HEK293 (cell line): ENCODE measurements around the gene SRCIN1.

Source experiments
- GLI4 ChIP-seq: fragments of 450-650 bp; formaldehyde crosslinking; IDR thresholded peaks from 2 replicates; pipeline ENCODE4 v1.5.1; 2016; ENCODE audit warnings: missing biosample characterization, missing genetic modification characterization
- HOXC10 ChIP-seq: sonication (generic); formaldehyde crosslinking; IDR thresholded peaks from 2 replicates; pipeline ENCODE4 v1.8.1; 2023; ENCODE audit warnings: mild to moderate bottlenecking, missing genetic modification reagents
- OVOL3 ChIP-seq: fragments of 450-650 bp; formaldehyde crosslinking; IDR thresholded peaks from 2 replicates; pipeline ENCODE4 v1.5.1; 2016; ENCODE audit warnings: missing biosample characterization, missing genetic modification characterization
- ZBTB17 ChIP-seq: fragments of 450-650 bp; formaldehyde crosslinking; IDR thresholded peaks from 2 replicates; pipeline ENCODE4 v1.5.1; 2016; ENCODE audit warnings: missing biosample characterization, missing genetic modification characterization
- ZNF140 ChIP-seq: fragments of 450-650 bp; formaldehyde crosslinking; IDR thresholded peaks from 2 replicates; pipeline ENCODE4 v1.5.1; 2016; ENCODE audit warnings: missing biosample characterization, missing genetic modification characterization
- ZNF16 ChIP-seq: fragments of 450-650 bp; formaldehyde crosslinking; IDR thresholded peaks from 2 replicates; pipeline ENCODE4 v1.5.1; 2016; ENCODE audit warnings: low read depth, missing biosample characterization, missing genetic modification characterization
- ZNF324 ChIP-seq: fragments of 450-650 bp; formaldehyde crosslinking; IDR thresholded peaks from 2 replicates; pipeline ENCODE4 v1.5.1; 2016; ENCODE audit warnings: missing biosample characterization, missing genetic modification characterization
- ZNF37A ChIP-seq: fragments of 450-650 bp; IDR thresholded peaks from 2 replicates; pipeline ENCODE4 v1.5.1; 2018; ENCODE audit warnings: missing biosample characterization, missing genetic modification characterization
- ZNF521 ChIP-seq: fragments of 450-650 bp; formaldehyde crosslinking; IDR thresholded peaks from 2 replicates; pipeline ENCODE4 v1.5.1; 2017; ENCODE audit warnings: missing biosample characterization, mild to moderate bottlenecking, missing genetic modification characterization
- ZNF530 ChIP-seq: fragments of 450-650 bp; formaldehyde crosslinking; IDR thresholded peaks from 2 replicates; pipeline ENCODE4 v1.5.1; 2016; ENCODE audit warnings: low read depth, missing biosample characterization, missing genetic modification characterization
- ZNF629 ChIP-seq: fragments of 450-650 bp; formaldehyde crosslinking; IDR thresholded peaks from 2 replicates; pipeline ENCODE4 v1.5.1; 2017; ENCODE audit warnings: missing biosample characterization, missing genetic modification characterization
- ZNF837 ChIP-seq: fragments of 450-650 bp; formaldehyde crosslinking; IDR thresholded peaks from 2 replicates; pipeline ENCODE4 v1.5.1; 2016; ENCODE audit warnings: missing biosample characterization, missing genetic modification characterization
- TF ChIP-seq, protein P1 (sequence below): fragments of 450-650 bp; formaldehyde crosslinking; IDR thresholded peaks from 2 replicates; pipeline ENCODE4 v1.5.1; 2016; ENCODE audit warnings: missing biosample characterization, missing genetic modification characterization
- TF ChIP-seq, protein P2 (sequence below): fragments of 450-650 bp; formaldehyde crosslinking; IDR thresholded peaks from 2 replicates; pipeline ENCODE4 v1.5.1; 2016; ENCODE audit warnings: missing biosample characterization, missing genetic modification characterization
- TF ChIP-seq, protein P3 (sequence below): IDR thresholded peaks from 2 replicates; pipeline ENCODE4 v1.6.1; 2011; ENCODE audit warnings: mild to moderate bottlenecking, low read depth, low read length, borderline replicate concordance
- TF ChIP-seq, protein P4 (sequence below): fragments of 450-650 bp; formaldehyde crosslinking; IDR thresholded peaks from 2 replicates; pipeline ENCODE4 v1.5.1; 2016; ENCODE audit warnings: missing biosample characterization, missing genetic modification characterization
- TF ChIP-seq, protein P5 (sequence below): fragments of 450-650 bp; formaldehyde crosslinking; IDR thresholded peaks from 2 replicates; pipeline ENCODE4 v1.5.1; 2016; ENCODE audit warnings: missing biosample characterization, missing genetic modification characterization
- TF ChIP-seq, protein P6 (sequence below): fragments of 450-650 bp; formaldehyde crosslinking; IDR thresholded peaks from 2 replicates; pipeline ENCODE4 v1.5.1; 2016; ENCODE audit warnings: missing biosample characterization, missing genetic modification characterization
- TF ChIP-seq, protein P7 (sequence below): fragments of 450-650 bp; formaldehyde crosslinking; IDR thresholded peaks from 2 replicates; pipeline ENCODE4 v1.5.1; 2016; ENCODE audit warnings: missing biosample characterization, missing genetic modification characterization
- TF ChIP-seq, protein P8 (sequence below): fragments of 450-650 bp; formaldehyde crosslinking; IDR thresholded peaks from 2 replicates; pipeline ENCODE4 v1.5.1; 2016; ENCODE audit warnings: missing biosample characterization, missing genetic modification characterization
- TF ChIP-seq, protein P9 (sequence below): fragments of 450-650 bp; IDR thresholded peaks from 2 replicates; pipeline ENCODE4 v1.5.1; 2018; ENCODE audit warnings: missing biosample characterization, mild to moderate bottlenecking, missing genetic modification characterization

The SRCIN1 gene

DNA sequence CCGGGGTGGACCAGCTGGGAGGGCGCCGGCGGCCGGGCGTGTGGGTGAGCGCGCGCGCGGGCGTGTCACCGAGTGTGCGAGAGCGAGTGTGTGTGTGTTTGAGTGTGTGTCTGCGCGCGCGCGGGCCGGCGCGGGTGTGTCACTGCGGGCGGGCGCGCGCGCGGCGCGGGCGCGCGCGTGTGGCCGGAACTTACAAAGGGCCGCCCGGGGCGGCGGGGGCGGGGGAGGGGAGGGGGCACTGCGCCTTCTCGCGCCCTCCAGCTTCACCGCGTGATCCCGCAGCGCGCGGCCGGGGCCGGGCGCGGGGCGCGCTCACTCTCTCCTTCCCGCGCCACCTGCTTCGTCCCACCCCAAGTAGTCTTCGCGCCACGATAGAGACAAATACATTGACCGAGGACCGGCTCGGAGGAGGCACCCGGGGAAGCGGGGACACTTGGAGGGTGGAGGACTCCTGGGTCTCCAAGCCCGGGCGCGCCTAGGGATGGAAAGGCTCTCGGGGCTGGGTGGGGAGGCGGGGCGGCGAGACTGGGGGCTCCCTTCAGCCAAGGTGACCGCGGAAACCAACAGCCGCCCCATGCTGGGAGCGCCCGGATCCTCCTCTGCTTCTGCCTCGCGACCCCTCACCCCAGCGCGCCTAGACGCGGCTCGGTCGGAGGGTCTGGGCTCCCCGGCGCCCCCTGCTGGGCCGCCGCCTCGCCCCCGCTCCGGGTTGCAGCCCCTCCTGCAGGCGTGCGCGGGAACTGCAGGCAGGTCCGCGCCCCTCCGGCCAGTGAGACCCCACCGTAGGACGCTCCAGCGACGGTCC is at the start of gene SRCIN1 (continued):
- TF ChIP-seq, protein P1, sequence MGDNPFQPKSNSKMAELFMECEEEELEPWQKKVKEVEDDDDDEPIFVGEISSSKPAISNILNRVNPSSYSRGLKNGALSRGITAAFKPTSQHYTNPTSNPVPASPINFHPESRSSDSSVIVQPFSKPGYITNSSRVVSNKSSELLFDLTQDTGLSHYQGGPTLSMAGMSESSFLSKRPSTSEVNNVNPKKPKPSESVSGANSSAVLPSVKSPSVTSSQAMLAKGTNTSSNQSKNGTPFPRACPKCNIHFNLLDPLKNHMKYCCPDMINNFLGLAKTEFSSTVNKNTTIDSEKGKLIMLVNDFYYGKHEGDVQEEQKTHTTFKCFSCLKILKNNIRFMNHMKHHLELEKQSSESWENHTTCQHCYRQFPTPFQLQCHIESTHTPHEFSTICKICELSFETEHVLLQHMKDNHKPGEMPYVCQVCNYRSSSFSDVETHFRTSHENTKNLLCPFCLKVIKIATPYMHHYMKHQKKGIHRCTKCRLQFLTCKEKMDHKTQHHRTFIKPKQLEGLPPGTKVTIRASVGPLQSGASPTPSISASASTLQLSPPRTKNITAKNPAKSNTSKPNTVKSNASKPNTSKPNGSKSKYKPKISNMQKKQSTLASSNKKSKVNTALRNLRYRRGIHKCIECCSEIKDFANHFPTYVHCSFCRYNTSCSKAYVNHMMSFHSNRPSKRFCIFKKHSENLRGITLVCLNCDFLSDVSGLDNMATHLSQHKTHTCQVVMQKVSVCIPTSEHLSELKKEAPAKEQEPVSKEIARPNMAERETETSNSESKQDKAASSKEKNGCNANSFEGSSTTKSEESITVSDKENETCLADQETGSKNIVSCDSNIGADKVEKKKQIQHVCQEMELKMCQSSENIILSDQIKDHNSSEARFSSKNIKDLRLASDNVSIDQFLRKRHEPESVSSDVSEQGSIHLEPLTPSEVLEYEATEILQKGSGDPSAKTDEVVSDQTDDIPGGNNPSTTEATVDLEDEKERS = no peak
- TF ChIP-seq ZNF16 (tag by site-specific recombination) (no peak), ZNF521 (no peak), ZNF37A (tag by site-specific recombination) (no peak), ZNF324 (tag by site-specific recombination) (peak; percentile 46; the same call in 1 of the 2 replicates), GLI4 (no peak), ZNF530 (tag by site-specific recombination) (no peak), ZNF629 (0 out of 2 replicates have a peak, but pooled peaks have one; percentile 30), ZNF837 (tag by site-specific recombination) (no peak), ZNF140 (tag by site-specific recombination) (no peak), ZBTB17 (tag by site-specific recombination) (0 out of 2 replicates have a peak, but pooled peaks have one; percentile 38), HOXC10 (CRISPR knock-in tag) (no peak), OVOL3 (tag by site-specific recombination) (no peak)
- TF ChIP-seq, protein P2, sequence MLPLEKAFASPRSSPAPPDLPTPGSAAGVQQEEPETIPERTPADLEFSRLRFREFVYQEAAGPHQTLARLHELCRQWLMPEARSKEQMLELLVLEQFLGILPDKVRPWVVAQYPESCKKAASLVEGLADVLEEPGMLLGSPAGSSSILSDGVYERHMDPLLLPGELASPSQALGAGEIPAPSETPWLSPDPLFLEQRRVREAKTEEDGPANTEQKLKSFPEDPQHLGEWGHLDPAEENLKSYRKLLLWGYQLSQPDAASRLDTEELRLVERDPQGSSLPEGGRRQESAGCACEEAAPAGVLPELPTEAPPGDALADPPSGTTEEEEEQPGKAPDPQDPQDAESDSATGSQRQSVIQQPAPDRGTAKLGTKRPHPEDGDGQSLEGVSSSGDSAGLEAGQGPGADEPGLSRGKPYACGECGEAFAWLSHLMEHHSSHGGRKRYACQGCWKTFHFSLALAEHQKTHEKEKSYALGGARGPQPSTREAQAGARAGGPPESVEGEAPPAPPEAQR (tag by site-specific recombination) = 0 out of 2 replicates have a peak, but pooled peaks have one; percentile 40
- TF ChIP-seq, protein P3, sequence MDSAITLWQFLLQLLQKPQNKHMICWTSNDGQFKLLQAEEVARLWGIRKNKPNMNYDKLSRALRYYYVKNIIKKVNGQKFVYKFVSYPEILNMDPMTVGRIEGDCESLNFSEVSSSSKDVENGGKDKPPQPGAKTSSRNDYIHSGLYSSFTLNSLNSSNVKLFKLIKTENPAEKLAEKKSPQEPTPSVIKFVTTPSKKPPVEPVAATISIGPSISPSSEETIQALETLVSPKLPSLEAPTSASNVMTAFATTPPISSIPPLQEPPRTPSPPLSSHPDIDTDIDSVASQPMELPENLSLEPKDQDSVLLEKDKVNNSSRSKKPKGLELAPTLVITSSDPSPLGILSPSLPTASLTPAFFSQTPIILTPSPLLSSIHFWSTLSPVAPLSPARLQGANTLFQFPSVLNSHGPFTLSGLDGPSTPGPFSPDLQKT = no peak
- TF ChIP-seq, protein P4, sequence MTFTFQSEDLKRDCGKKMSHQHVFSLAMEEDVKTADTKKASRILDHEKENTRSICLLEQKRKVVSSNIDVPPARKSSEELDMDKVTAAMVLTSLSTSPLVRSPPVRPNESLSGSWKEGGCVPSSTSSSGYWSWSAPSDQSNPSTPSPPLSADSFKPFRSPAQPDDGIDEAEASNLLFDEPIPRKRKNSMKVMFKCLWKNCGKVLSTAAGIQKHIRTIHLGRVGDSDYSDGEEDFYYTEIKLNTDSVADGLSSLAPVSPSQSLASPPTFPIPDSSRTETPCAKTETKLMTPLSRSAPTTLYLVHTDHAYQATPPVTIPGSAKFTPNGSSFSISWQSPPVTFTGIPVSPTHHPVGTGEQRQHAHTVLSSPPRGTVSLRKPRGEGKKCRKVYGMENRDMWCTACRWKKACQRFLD (tag by site-specific recombination) = no peak
- TF ChIP-seq, protein P5, sequence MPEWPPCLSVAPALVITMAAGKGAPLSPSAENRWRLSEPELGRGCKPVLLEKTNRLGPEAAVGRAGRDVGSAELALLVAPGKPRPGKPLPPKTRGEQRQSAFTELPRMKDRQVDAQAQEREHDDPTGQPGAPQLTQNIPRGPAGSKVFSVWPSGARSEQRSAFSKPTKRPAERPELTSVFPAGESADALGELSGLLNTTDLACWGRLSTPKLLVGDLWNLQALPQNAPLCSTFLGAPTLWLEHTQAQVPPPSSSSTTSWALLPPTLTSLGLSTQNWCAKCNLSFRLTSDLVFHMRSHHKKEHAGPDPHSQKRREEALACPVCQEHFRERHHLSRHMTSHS (tag by site-specific recombination) = no peak
- TF ChIP-seq, protein P6, sequence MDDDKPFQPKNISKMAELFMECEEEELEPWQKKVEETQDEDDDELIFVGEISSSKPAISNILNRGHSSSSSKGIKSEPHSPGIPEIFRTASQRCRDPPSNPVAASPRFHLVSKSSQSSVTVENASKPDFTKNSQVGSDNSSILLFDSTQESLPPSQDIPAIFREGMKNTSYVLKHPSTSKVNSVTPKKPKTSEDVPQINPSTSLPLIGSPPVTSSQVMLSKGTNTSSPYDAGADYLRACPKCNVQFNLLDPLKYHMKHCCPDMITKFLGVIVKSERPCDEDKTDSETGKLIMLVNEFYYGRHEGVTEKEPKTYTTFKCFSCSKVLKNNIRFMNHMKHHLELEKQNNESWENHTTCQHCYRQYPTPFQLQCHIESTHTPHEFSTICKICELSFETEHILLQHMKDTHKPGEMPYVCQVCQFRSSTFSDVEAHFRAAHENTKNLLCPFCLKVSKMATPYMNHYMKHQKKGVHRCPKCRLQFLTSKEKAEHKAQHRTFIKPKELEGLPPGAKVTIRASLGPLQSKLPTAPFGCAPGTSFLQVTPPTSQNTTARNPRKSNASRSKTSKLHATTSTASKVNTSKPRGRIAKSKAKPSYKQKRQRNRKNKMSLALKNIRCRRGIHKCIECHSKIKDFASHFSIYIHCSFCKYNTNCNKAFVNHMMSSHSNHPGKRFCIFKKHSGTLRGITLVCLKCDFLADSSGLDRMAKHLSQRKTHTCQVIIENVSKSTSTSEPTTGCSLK (tag by site-specific recombination) = no peak
- TF ChIP-seq, protein P7, sequence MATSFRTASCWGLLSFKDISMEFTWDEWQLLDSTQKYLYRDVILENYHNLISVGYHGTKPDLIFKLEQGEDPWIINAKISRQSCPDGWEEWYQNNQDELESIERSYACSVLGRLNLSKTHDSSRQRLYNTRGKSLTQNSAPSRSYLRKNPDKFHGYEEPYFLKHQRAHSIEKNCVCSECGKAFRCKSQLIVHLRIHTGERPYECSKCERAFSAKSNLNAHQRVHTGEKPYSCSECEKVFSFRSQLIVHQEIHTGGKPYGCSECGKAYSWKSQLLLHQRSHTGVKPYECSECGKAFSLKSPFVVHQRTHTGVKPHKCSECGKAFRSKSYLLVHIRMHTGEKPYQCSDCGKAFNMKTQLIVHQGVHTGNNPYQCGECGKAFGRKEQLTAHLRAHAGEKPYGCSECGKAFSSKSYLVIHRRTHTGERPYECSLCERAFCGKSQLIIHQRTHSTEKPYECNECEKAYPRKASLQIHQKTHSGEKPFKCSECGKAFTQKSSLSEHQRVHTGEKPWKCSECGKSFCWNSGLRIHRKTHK = no peak
- TF ChIP-seq, protein P8, sequence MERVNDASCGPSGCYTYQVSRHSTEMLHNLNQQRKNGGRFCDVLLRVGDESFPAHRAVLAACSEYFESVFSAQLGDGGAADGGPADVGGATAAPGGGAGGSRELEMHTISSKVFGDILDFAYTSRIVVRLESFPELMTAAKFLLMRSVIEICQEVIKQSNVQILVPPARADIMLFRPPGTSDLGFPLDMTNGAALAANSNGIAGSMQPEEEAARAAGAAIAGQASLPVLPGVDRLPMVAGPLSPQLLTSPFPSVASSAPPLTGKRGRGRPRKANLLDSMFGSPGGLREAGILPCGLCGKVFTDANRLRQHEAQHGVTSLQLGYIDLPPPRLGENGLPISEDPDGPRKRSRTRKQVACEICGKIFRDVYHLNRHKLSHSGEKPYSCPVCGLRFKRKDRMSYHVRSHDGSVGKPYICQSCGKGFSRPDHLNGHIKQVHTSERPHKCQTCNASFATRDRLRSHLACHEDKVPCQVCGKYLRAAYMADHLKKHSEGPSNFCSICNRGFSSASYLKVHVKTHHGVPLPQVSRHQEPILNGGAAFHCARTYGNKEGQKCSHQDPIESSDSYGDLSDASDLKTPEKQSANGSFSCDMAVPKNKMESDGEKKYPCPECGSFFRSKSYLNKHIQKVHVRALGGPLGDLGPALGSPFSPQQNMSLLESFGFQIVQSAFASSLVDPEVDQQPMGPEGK = peak; percentile 86
- TF ChIP-seq, protein P9, sequence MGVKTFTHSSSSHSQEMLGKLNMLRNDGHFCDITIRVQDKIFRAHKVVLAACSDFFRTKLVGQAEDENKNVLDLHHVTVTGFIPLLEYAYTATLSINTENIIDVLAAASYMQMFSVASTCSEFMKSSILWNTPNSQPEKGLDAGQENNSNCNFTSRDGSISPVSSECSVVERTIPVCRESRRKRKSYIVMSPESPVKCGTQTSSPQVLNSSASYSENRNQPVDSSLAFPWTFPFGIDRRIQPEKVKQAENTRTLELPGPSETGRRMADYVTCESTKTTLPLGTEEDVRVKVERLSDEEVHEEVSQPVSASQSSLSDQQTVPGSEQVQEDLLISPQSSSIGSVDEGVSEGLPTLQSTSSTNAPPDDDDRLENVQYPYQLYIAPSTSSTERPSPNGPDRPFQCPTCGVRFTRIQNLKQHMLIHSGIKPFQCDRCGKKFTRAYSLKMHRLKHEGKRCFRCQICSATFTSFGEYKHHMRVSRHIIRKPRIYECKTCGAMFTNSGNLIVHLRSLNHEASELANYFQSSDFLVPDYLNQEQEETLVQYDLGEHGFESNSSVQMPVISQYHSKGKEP (tag by site-specific recombination) = peak; percentile 51
